H1 (cell line): Measurements from ENCODE around the gene HDAC10. TPM values are rescaled to one million over a fixed set of nuclear protein-coding genes. Genes with fewer than 3 reads are reported as not detected.
A peak's percentile ranks its signal among the peaks of the same experiment; 100 is the strongest.

Experiments
- CTCF ChIA-PET: fragments of 300-600 bp; sonication (Branson Sonifier 250); formaldehyde crosslinking; loops from one replicate; lab custom pipeline; 2021; ENCODE audit not compliant: partially characterized antibody; lab: Charles Lee
- POLR2A ChIA-PET: fragments of 300-600 bp; sonication (Branson Sonifier 250); formaldehyde crosslinking; loops from one replicate; lab custom pipeline; 2021; ENCODE audit warnings: inconsistent platforms; ENCODE audit not compliant: partially characterized antibody; lab: Charles Lee
- DNase-seq, 2 experiments: peaks; one replicate each; pipeline versions ENCODE4 v3.0.0 to v3.0.0-alpha.2; 2010 to 2022; ENCODE audit warnings: low spot score in 2 of 2, low read depth in 1 of 2, mixed read lengths in 1 of 2
- FAIRE-seq: peaks from 2 replicates; lab custom pipeline; 2011; peaks lifted over from hg19 to GRCh38; lab: Jason Lieb, UNC
- H2AFZ ChIP-seq: 2 replicates; pipeline ENCODE4 v1.8.1; 2012; ENCODE audit warnings: low read length, inconsistent platforms
- H2AK5ac ChIP-seq: 2 replicates; pipeline ENCODE4 v1.6.1; 2013; ENCODE audit warnings: low read depth, low read length
- H2BK120ac ChIP-seq: replicated peaks from 2 replicates; pipeline ENCODE3; 2013; ENCODE audit warnings: low read depth, low read length, inconsistent platforms
- H2BK12ac ChIP-seq: 2 replicates; pipeline ENCODE4 v1.6.1; 2013; ENCODE audit warnings: low read depth, low read length
- H2BK15ac ChIP-seq: 2 replicates; pipeline ENCODE4 v1.6.1; 2013; ENCODE audit warnings: low read length
- H2BK20ac ChIP-seq: 2 replicates; pipeline ENCODE4 v1.6.1; 2013; ENCODE audit warnings: low read length
- H2BK5ac ChIP-seq: 2 replicates; pipeline ENCODE4 v1.6.1; 2013; ENCODE audit warnings: low read depth, low read length
- H3K14ac ChIP-seq: 2 replicates; pipeline ENCODE4 v1.6.1; 2013; ENCODE audit warnings: inconsistent platforms; ENCODE audit not compliant: insufficient read length
- H3K18ac ChIP-seq: 2 replicates; pipeline ENCODE4 v1.6.1; 2013; ENCODE audit warnings: low read length; ENCODE audit errors: extremely low read depth
- H3K23ac ChIP-seq: 2 replicates; pipeline ENCODE4 v1.6.1; 2013; ENCODE audit warnings: inconsistent platforms; ENCODE audit not compliant: insufficient read length
- H3K23me2 ChIP-seq: 2 replicates; pipeline ENCODE4 v1.6.1; 2013; ENCODE audit warnings: low read depth, low read length
- H3K27ac ChIP-seq: 2 replicates; pipeline ENCODE4 v1.6.1; 2011; ENCODE audit warnings: low read depth, low read length, inconsistent platforms
- H3K27me3 ChIP-seq, 4 experiments: replicated peaks in 1 of 4; 1 replicate in 1 of 4; 2 replicates in 3 of 4; pipeline versions ENCODE4 v1.6.1 to v1.8.1; 2011 to 2013; ENCODE audit warnings: low read length in 3 of 4, mild to moderate bottlenecking in 3 of 4, inconsistent platforms in 2 of 4, mixed read lengths in 2 of 4, moderate library complexity in 1 of 4; ENCODE audit not compliant: control insufficient read depth in 3 of 4, insufficient read depth in 3 of 4; ENCODE audit errors: extremely low read depth in 1 of 4
- H3K36me3 ChIP-seq, 4 experiments: 2 replicates each; pipeline versions ENCODE4 v1.6.1 to v1.8.1; 2011 to 2013; ENCODE audit warnings: mild to moderate bottlenecking in 4 of 4, low read length in 3 of 4, moderate library complexity in 2 of 4, control low read depth in 1 of 4, inconsistent platforms in 1 of 4; ENCODE audit not compliant: insufficient read depth in 4 of 4, control insufficient read depth in 2 of 4
- H3K4ac ChIP-seq: replicated peaks from 2 replicates; pipeline ENCODE3; 2013; ENCODE audit warnings: low read length, low read depth, mixed read lengths, inconsistent platforms; ENCODE audit not compliant: insufficient read length
- H3K4me1 ChIP-seq, 4 experiments: replicated peaks in 1 of 4; 1 replicate in 1 of 4; 2 replicates in 3 of 4; pipeline versions ENCODE4 v1.6.1 to v1.8.1; 2011 to 2013; ENCODE audit warnings: low read length in 3 of 4, inconsistent platforms in 2 of 4, mixed read lengths in 1 of 4; ENCODE audit not compliant: insufficient read depth in 4 of 4, control insufficient read depth in 3 of 4
- H3K4me2 ChIP-seq, 2 experiments: 2 replicates each; pipeline versions ENCODE4 v1.6.1 to v1.8.1; 2011 to 2013; ENCODE audit warnings: low read depth in 2 of 2, low read length in 2 of 2, control low read depth in 1 of 2, inconsistent platforms in 1 of 2, mild to moderate bottlenecking in 1 of 2; ENCODE audit not compliant: insufficient read depth in 1 of 2
- H3K4me3 ChIP-seq, 4 experiments: fragments of 200-600, 300-600 bp in 1 of 4; sonication (generic), shearing (Covaris generic), sonication (Bioruptor Twin) in 1 of 4; 2 replicates each; pipeline versions ENCODE4 v1.5.1 to v1.8.1; 2011 to 2016; ENCODE audit warnings: low read length in 4 of 4, low read depth in 3 of 4, control low read depth in 2 of 4, inconsistent platforms in 2 of 4, mild to moderate bottlenecking in 2 of 4, mixed read lengths in 1 of 4, moderate library complexity in 1 of 4; ENCODE audit not compliant: insufficient read depth in 2 of 4; ENCODE audit errors: extremely low read depth in 1 of 4
- H3K56ac ChIP-seq: replicated peaks from 2 replicates; pipeline ENCODE3; 2013; ENCODE audit warnings: low read depth, mild to moderate bottlenecking, mixed read lengths, low read length, inconsistent platforms; ENCODE audit not compliant: insufficient read length
- H3K79me1 ChIP-seq: 2 replicates; pipeline ENCODE4 v1.6.1; 2013; ENCODE audit warnings: low read depth, low read length, control low read depth
- H3K79me2 ChIP-seq, 2 experiments: 2 replicates each; pipeline versions ENCODE4 v1.6.1 to v1.8.1; 2012 to 2013; ENCODE audit warnings: low read length in 2 of 2, mild to moderate bottlenecking in 2 of 2, inconsistent platforms in 1 of 2; ENCODE audit not compliant: insufficient read depth in 2 of 2, control insufficient read depth in 1 of 2
- H3K9ac ChIP-seq, 4 experiments: replicated peaks in 1 of 4; 1 replicate in 1 of 4; 2 replicates in 3 of 4; pipeline versions ENCODE4 v1.6.1 to v1.8.1; 2011 to 2013; ENCODE audit warnings: low read depth in 3 of 4, low read length in 3 of 4, control low read depth in 2 of 4, mild to moderate bottlenecking in 2 of 4, moderate library complexity in 2 of 4, inconsistent platforms in 1 of 4; ENCODE audit errors: extremely low read depth in 1 of 4
- H3K9me3 ChIP-seq, 2 experiments: 2 replicates each; pipeline versions ENCODE4 v1.6.1 to v1.8.1; 2012 to 2013; ENCODE audit warnings: mild to moderate bottlenecking in 2 of 2, moderate library complexity in 2 of 2, control low read depth in 1 of 2, inconsistent platforms in 1 of 2, low read depth in 1 of 2, low read length in 1 of 2, mixed read lengths in 1 of 2; ENCODE audit not compliant: insufficient read depth in 2 of 2
- H4K20me1 ChIP-seq, 2 experiments: replicated peaks in 1 of 2; 2 replicates each; pipeline versions ENCODE3 to v1.8.1; 2011 to 2013; ENCODE audit warnings: inconsistent platforms in 2 of 2, low read length in 2 of 2, mild to moderate bottlenecking in 1 of 2; ENCODE audit not compliant: insufficient read depth in 2 of 2, control insufficient read depth in 1 of 2
- H4K5ac ChIP-seq: 2 replicates; pipeline ENCODE4 v1.6.1; 2013; ENCODE audit warnings: low read length, low read depth, mixed read lengths, inconsistent platforms; ENCODE audit not compliant: insufficient read length
- H4K8ac ChIP-seq: 2 replicates; pipeline ENCODE4 v1.8.0; 2013; ENCODE audit warnings: mild to moderate bottlenecking, moderate library complexity, low read length, inconsistent platforms; ENCODE audit not compliant: insufficient read depth; ENCODE audit errors: extremely low read depth
- H4K91ac ChIP-seq: replicated peaks from 2 replicates; pipeline ENCODE3; 2013; ENCODE audit warnings: low read length, mixed read lengths, inconsistent platforms; ENCODE audit not compliant: insufficient read length
- ASH2L ChIP-seq: fragments of 200-600, 300-600 bp; sonication (generic); IDR thresholded peaks from one replicate; pipeline ENCODE4 v1.7.1; 2017; ENCODE audit warnings: low read length
- GABPA ChIP-seq: IDR thresholded peaks from 2 replicates; pipeline ENCODE4 v1.6.1; 2011; ENCODE audit warnings: mild to moderate bottlenecking, low read length, moderate library complexity, borderline replicate concordance; ENCODE audit not compliant: insufficient read depth
- RFX5 ChIP-seq: IDR thresholded peaks from 2 replicates; pipeline ENCODE4 v1.6.1; 2011; ENCODE audit warnings: low read depth, low read length, improper control_type of control experiment, borderline replicate concordance
- WGBS, 2 experiments: shearing (Covaris generic) in 1 of 2; methylation state at CpG; one replicate each; pipeline versions ENCODE4 v1.1.6 to v1.1.7; 2013 to 2015; ENCODE audit warnings: low lambda C conversion rate in 2 of 2, mixed read lengths in 2 of 2, inconsistent platforms in 1 of 2, low coverage in 1 of 2, missing lambda C conversion rate in 1 of 2; ENCODE audit not compliant: insufficient replicate concordance in 2 of 2, insufficient coverage in 1 of 2, insufficient read length in 1 of 2; ENCODE audit errors: extremely low coverage in 1 of 2, missing lambda C conversion rate in 1 of 2; 5-methylcytosine and 5-hydroxymethylcytosine counted together
- polyA plus RNA-seq, 7 experiments: library from polyadenylated mRNA; depleted of rRNA in 3 of 7; stranded (reverse) in 5 of 7; unstranded in 2 of 7; fragments of >200 nt in 5 of 7; fragments of 200-250 nt in 2 of 7; gene quantifications; 1 replicate in 5 of 7; 2 replicates in 1 of 7; 4 replicates in 1 of 7; pipeline versions ENCODE4 v1.2.1 to v1.2.3, GENCODE V29; 2011 to 2013; ENCODE audit warnings: missing spikeins in 2 of 7, mixed read lengths in 2 of 7
- total RNA-seq: library from RNA; stranded (reverse); fragmentation: NEBNext Ultra II Directional; extraction: Animal tissue kit (Norgen Biotek cat#: 25700); gene quantifications from 2 replicates; pipeline ENCODE4 v1.2.1, GENCODE V29; 2021

The HDAC10 gene
- total and polyA plus RNA-seq, 2 of the 8 experiments (the other 6 are each of a cell fraction or from before 2014, with no cell fraction given) = 11.2 to 26.4 TPM

GRCh38 chr22:50292643-50293440, 41.8 kb upstream of the HDAC10 start:
- peak overlapping the region; percentile 19 to 52 (median 24); a peak in 5 of 8 replicates for H3K4me3 ChIP-seq
- peaks cover 15 to 37% of the 10 kb centered on the region in 2 experiments for H4K20me1 ChIP-seq
- POLR2A ChIA-PET = interaction anchor here (1.3 to 1.9 kb wide), 6 partner anchors 11 to 23 kb away, joined by 3 to 16 read pairs (median 4); partner anchors contain the start of gene PLXNB2

More at GRCh38 chr22:50292643-50293440, 41.8 kb upstream of the HDAC10 start:
- Histone ChIP-seq H3K23ac (no peak overlapping the region), H2BK12ac (peak overlapping the region; percentile 92), H2BK5ac (peak overlapping the region; percentile 90; the same call in 1 of the 2 replicates), H4K91ac (peak overlapping the region; percentile 75), H3K4me1 (peaks cover 0 to 26% (median 21%) of the 10 kb centered on the region in 4 experiments; a peak in 6 of 7 replicates), H3K27ac (peak overlapping the region; percentile 49; the same call in 1 of the 2 replicates), H3K4ac (peak overlapping the region; percentile 98), H3K14ac (peak overlapping the region; percentile 87), H3K9ac (peak overlapping the region in 2 of 4 experiments; percentile 38 to 43; a peak in 4 of 7 replicates), H2AK5ac (no peak overlapping the region), H3K18ac (peak overlapping the region; percentile 96), H3K36me3 (peaks cover 2 to 22% (median 6%) of the 10 kb centered on the region in 4 experiments; a peak in 5 of 8 replicates), H2BK20ac (peak overlapping the region; percentile 48; the same call in 1 of the 2 replicates), H3K27me3 (no peaks in the 10 kb centered on the region), H2AFZ (no peak overlapping the region), H4K5ac (peak overlapping the region; percentile 62), H3K23me2 (no peaks in the 10 kb centered on the region), H4K8ac (peak overlapping the region; percentile 81), H3K79me2 (peaks cover 0 to 53% of the 10 kb centered on the region in 2 experiments; a peak in 2 of 4 replicates), H2BK15ac (peak overlapping the region; percentile 72; the same call in 1 of the 2 replicates), H3K4me2 (peak overlapping the region; percentile 56 to 63), H3K9me3 (no peaks in the 10 kb centered on the region), H3K79me1 (peaks cover 25% of the 10 kb centered on the region), H2BK120ac (peak overlapping the region; percentile 72), H3K56ac (no peak overlapping the region)
- CTCF ChIA-PET = interaction anchor here (0.8 to 3.7 kb wide), 8 partner anchors 9 to 49 kb away, joined by 3 to 27 read pairs (median 8); no protein-coding TSS in a partner anchor
- WGBS, 2 experiments = 72% methylated on average over 22 of the region's 29 CpGs; no CpG with 5 or more reads in 1 of the 2 experiments
- FAIRE-seq = no peak
- peak in 1 of 2 experiments; percentile 65 for DNase-seq
- no peak for TF ChIP-seq GABPA
- peak; percentile 10 for TF ChIP-seq ASH2L
- TF ChIP-seq RFX5 = no peak
